ENCODE results near the gene MICALL1.

Gene MICALL1

GRCh38 chr22:37985050-37985585, 79.0 kb downstream of the MICALL1 start:
- H3K27me3 ChIP-seq (ENCODE audit: control insufficient read depth in 1 of 2, insufficient read depth in 2 of 2, low read length in 2 of 2): no peaks in the 10 kb centered on the region
- H3K27ac ChIP-seq (ENCODE audit: low read length): no peak overlapping the region
- H3K4me3 ChIP-seq (ENCODE audit: low read length in 2 of 2): no peak overlapping the region
- H3K36me3 ChIP-seq (ENCODE audit: control insufficient read depth in 2 of 2, insufficient read depth in 2 of 2, low read length in 2 of 2): no peaks in the 10 kb centered on the region
- H3K9ac ChIP-seq (ENCODE audit: low read length in 2 of 2): no peak overlapping the region
- no peaks in the 10 kb centered on the region for H3K9me3 ChIP-seq (ENCODE audit: control insufficient read depth in 2 of 2, low read length in 2 of 2)
- H3K4me1 ChIP-seq (ENCODE audit: control insufficient read depth, insufficient read depth, low read length): peaks cover 2% of the 10 kb centered on the region

DNA sequence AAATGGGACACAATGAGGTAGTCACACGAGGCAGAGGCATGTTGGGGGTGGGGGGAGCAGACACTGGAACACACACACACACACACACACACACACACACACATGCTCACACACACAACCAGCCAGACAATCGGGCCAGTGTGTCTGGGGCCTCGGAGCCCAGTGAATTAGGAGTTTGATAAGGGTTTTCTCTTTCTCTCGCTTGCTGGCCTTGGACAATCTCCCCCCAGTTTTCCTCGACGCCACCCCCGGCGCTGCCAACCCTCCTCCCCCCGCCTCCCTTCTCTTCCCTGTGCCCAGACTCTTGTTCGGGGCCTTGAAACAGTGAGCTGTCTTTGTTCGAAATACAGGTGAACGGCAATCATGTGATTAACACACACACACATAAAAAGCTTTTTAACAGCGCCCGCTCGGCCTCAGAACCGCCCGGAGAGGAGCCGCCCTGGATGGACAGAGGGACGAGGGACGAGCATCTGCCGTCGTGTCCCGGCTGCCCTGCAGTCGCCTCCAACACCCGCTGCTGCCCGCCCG, 79.7 kb downstream of the MICALL1 start:
- Histone ChIP-seq H3K9me3 (ENCODE audit: control insufficient read depth in 2 of 2, low read length in 2 of 2) (no peaks in the 10 kb centered on the region), H3K4me3 (ENCODE audit: low read length in 2 of 2) (peak overlapping the region in 1 of 2 donors; percentile 8), H3K36me3 (ENCODE audit: control insufficient read depth in 2 of 2, insufficient read depth in 2 of 2, low read length in 2 of 2) (no peaks in the 10 kb centered on the region), H3K27ac (ENCODE audit: low read length) (no peak overlapping the region), H3K27me3 (ENCODE audit: control insufficient read depth in 1 of 2, insufficient read depth in 2 of 2, low read length in 2 of 2) (no peaks in the 10 kb centered on the region), H3K9ac (ENCODE audit: low read length in 2 of 2) (no peak overlapping the region), H3K4me1 (ENCODE audit: control insufficient read depth, insufficient read depth, low read length) (peaks cover 2% of the 10 kb centered on the region)

GRCh38 chr22:37986371-37986770, 80.3 kb downstream of the MICALL1 start:
- Histone ChIP-seq H3K27ac (ENCODE audit: low read length) (no peak overlapping the region), H3K27me3 (ENCODE audit: control insufficient read depth in 1 of 2, insufficient read depth in 2 of 2, low read length in 2 of 2) (no peaks in the 10 kb centered on the region), H3K4me3 (ENCODE audit: low read length in 2 of 2) (peak overlapping the region in 1 of 2 donors; percentile 8), H3K4me1 (ENCODE audit: control insufficient read depth, insufficient read depth, low read length) (peaks cover 2% of the 10 kb centered on the region), H3K36me3 (ENCODE audit: control insufficient read depth in 2 of 2, insufficient read depth in 2 of 2, low read length in 2 of 2) (no peaks in the 10 kb centered on the region), H3K9me3 (ENCODE audit: control insufficient read depth in 2 of 2, low read length in 2 of 2) (no peaks in the 10 kb centered on the region), H3K9ac (ENCODE audit: low read length in 2 of 2) (no peak overlapping the region)

DNA sequence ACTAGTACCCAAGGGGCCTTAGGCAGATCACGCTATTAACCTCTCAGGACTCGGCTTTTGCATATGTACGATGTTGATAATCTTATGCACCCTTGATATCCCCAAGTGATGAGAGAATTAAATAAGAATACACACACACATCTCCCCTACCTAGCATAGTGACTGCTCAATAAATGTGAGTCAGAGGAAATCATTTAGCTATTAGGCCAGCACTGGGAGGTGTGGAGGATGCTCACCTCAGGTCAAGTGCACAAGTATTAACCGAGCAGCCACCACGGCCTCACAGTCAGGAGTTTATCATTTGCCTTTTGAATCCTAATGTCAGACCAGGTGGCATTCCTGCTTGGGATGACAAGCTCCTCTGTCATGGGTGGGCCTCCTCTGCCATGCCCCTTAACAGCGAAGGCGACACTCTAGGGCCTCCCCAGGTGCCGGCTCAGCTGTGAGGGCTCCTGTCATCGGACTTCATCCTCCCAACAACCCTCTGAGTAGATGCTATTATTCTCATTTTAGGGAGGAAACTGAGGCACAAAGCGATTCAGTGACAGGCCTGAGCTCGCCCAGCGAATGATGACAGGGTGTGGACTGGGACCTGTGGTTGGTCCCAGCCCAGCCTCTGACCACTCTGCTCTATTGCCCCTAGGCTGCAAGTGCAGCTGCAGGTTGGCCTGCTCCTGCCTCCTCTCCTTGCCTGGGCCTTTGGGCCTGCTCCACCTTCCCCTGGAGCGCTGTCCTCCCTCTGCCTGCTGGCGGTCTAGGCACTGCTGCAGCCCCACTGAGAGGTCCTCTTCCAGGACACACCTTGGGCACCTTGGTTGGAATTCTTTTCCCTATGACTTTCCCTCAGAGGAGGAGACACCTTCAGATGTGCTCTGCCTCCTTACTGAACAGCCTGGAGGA, 83.3 kb downstream of the MICALL1 start:
- H3K27ac ChIP-seq (ENCODE audit: low read length): no peak overlapping the region
- H3K9ac ChIP-seq (ENCODE audit: low read length in 2 of 2): no peak overlapping the region
- H3K4me3 ChIP-seq (ENCODE audit: low read length in 2 of 2): no peak overlapping the region
- no peaks in the 10 kb centered on the region for H3K36me3 ChIP-seq (ENCODE audit: control insufficient read depth in 2 of 2, insufficient read depth in 2 of 2, low read length in 2 of 2)
- no peaks in the 10 kb centered on the region for H3K9me3 ChIP-seq (ENCODE audit: control insufficient read depth in 2 of 2, low read length in 2 of 2)
- peaks cover 2% of the 10 kb centered on the region for H3K4me1 ChIP-seq (ENCODE audit: control insufficient read depth, insufficient read depth, low read length)
- no peaks in the 10 kb centered on the region for H3K27me3 ChIP-seq (ENCODE audit: control insufficient read depth in 1 of 2, insufficient read depth in 2 of 2, low read length in 2 of 2)

DNA sequence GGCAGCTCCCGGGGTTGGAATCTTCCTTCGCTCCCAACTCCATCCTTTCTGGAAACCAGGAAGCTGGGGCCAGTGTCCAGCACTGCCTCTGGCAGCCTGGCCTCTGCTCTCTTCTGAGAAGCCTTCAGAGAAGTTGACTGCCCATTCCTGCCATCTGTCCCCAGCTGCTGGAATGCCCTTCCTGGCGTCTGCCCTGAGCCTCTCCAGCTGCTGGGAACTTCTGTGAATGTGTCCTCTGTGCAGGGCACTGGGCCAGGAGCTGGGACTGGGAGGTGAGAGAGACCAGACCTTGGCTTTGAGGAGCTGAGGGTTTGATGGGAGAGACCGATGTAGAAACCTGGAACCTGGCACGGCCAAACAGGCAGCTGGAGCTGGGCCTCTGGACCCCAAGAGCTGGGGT, 84.2 kb downstream of the MICALL1 start:
- Histone ChIP-seq H3K9ac (ENCODE audit: low read length in 2 of 2) (no peak overlapping the region), H3K27ac (ENCODE audit: low read length) (no peak overlapping the region), H3K36me3 (ENCODE audit: control insufficient read depth in 2 of 2, insufficient read depth in 2 of 2, low read length in 2 of 2) (no peaks in the 10 kb centered on the region), H3K9me3 (ENCODE audit: control insufficient read depth in 2 of 2, low read length in 2 of 2) (no peaks in the 10 kb centered on the region), H3K27me3 (ENCODE audit: control insufficient read depth in 1 of 2, insufficient read depth in 2 of 2, low read length in 2 of 2) (no peaks in the 10 kb centered on the region), H3K4me1 (ENCODE audit: control insufficient read depth, insufficient read depth, low read length) (peaks cover 2% of the 10 kb centered on the region), H3K4me3 (ENCODE audit: low read length in 2 of 2) (no peak overlapping the region)

GRCh38 chr22:37990862-37991261, 84.8 kb downstream of the MICALL1 start:
- Histone ChIP-seq H3K9ac (ENCODE audit: low read length in 2 of 2) (no peak overlapping the region), H3K4me3 (ENCODE audit: low read length in 2 of 2) (no peak overlapping the region), H3K9me3 (ENCODE audit: control insufficient read depth in 2 of 2, low read length in 2 of 2) (no peaks in the 10 kb centered on the region), H3K4me1 (ENCODE audit: control insufficient read depth, insufficient read depth, low read length) (peaks cover 2% of the 10 kb centered on the region), H3K36me3 (ENCODE audit: control insufficient read depth in 2 of 2, insufficient read depth in 2 of 2, low read length in 2 of 2) (no peaks in the 10 kb centered on the region), H3K27ac (ENCODE audit: low read length) (no peak overlapping the region), H3K27me3 (ENCODE audit: control insufficient read depth in 1 of 2, insufficient read depth in 2 of 2, low read length in 2 of 2) (no peaks in the 10 kb centered on the region)

DNA sequence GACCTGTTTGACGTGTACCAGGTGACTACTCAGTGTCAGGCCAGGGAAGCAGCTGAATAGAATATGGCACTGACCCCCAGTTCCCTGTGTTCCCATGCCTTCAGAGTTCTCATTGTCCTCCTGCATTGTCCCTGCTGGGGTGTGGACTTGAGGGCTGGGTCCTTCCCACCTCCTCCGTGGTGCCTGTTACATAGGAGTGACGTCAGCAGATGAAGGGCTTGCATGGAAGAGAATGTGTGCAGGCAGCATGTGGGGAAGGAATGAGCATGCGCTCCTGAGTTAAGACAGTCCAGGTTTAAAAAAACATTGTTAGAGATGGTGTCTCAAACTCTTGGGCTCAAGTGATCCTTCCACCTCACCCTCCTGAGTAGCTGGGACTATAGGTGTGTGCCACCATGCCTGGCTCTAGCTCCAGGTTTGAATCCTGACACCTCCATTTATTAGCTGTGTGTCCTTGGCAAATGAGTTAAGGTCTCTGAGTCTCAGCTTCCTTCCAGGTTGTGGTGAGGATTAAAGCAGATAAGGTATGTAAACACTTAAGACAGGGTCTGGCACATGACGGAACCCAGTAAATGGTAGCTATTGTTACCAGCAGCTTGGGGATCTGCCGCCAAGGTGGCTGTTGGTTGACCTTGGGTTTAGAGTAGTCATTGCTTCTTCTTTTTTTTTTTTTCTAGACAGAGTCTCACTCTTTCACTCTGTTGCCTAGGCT, 85.8 kb downstream of the MICALL1 start:
- H3K36me3 ChIP-seq (ENCODE audit: control insufficient read depth in 2 of 2, insufficient read depth in 2 of 2, low read length in 2 of 2): no peaks in the 10 kb centered on the region

More for the DNA sequence above, 85.8 kb downstream of the MICALL1 start:
- peaks cover 2% of the 10 kb centered on the region for H3K4me1 ChIP-seq (ENCODE audit: control insufficient read depth, insufficient read depth, low read length)
- H3K27ac ChIP-seq (ENCODE audit: low read length): no peak overlapping the region
- H3K4me3 ChIP-seq (ENCODE audit: low read length in 2 of 2): no peak overlapping the region
- no peaks in the 10 kb centered on the region for H3K27me3 ChIP-seq (ENCODE audit: control insufficient read depth in 1 of 2, insufficient read depth in 2 of 2, low read length in 2 of 2)
- H3K9me3 ChIP-seq (ENCODE audit: control insufficient read depth in 2 of 2, low read length in 2 of 2): no peaks in the 10 kb centered on the region
- no peak overlapping the region for H3K9ac ChIP-seq (ENCODE audit: low read length in 2 of 2)
